GM12892 (cell line): ENCODE results near the gene TMSB10.

Source experiments
- POLR2A ChIP-seq: IDR thresholded peaks from 2 replicates; pipeline ENCODE4 v1.6.1; 2011; ENCODE audit warnings: low read depth, low read length, control low read depth
- POLR2AphosphoS5 ChIP-seq: IDR thresholded peaks from 2 replicates; pipeline ENCODE4 v1.6.1; 2011; ENCODE audit warnings: low read depth, low read length, control low read depth
- TAF1 ChIP-seq: IDR thresholded peaks from 2 replicates; pipeline ENCODE4 v1.6.1; 2011; ENCODE audit warnings: low read depth, mild to moderate bottlenecking, control low read depth, low read length, borderline replicate concordance

DNA sequence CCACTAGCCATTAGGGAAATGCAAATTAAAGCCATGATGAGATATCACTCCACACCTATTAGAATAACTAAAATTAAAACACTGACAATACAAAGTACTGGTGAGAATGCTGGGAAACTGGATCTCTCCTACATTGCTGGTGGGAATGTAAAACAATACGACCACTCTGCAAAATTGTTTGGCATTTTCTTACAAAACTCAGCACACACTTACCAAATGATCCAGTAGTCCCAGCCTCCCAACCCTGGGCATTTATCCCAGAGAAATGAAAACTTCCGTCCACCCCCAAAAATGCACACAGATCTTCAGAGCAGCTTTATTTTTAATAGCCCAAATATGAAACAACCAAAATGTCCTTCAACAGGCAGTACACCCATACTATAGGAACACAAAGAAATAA, 8.9 kb upstream of the TMSB10 start:
- TF ChIP-seq TAF1 (no peak), POLR2A (no peak), POLR2AphosphoS5 (no peak)
